HG03025 (cell line): ENCODE data around the gene KCNH2.

ENCODE experiments used
- ATAC-seq: cut with Tn5 transposase; IDR thresholded peaks from one replicate; pipeline ENCODE4 v1.9.1; 2021; ENCODE audit warnings: mild to moderate bottlenecking, moderate library complexity; ENCODE audit not compliant: unreplicated experiment, low FRiP score

The KCNH2 gene

DNA sequence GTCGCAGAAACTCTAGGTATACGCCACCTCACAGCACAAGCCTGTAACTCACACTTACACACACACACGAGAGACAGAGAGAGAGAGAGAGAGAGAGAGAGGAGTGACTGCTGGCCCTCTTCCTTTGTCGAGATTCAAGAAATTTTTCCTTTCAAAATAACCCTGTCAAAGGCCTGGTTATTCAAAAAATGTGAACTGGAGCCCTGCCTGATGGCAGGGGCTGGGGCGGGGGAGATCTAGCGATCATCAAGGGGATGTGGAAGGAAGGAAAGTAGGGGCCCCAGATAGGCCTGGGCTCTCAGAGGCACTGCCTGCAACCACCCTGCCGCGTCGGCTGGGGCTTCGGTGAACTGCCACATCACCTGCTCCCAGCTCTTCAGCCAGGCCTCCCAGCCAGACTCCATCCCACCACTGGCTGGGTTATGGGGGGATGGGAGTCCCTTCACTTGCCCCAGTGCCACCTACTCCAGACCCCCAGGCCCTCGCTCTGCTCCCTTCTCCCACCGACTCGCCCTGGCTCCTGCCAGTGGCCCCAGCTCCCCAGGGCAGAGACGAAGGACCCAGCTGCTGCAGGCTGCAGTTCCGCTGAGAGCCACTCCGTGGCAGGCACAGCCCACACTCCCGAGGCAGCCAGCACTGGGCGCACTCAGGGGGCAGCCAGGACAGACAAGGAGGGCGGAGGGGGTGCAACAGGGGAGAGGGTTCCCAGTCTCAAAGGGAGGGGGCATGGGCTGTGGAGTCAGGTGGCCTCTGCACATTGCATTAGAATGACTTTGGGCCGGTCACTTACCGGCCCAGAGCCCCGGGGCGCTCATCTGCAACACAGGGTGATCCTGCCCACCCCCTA, 15.3 kb downstream of the KCNH2 start:
- ATAC-seq = peak; percentile 54

DNA sequence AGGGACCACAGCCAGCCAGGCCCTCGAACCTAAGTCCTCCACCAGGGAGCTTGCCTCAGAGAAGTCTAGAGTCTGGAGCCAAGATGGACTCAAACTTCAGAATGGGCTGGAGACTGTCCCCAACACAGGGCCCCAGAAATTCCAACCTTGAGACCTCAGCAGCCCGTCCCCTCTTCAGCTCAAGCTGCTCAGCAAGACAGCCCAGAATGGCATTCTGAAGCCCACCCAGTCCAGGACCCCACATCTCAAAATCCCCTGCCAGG, 15.9 kb downstream of the KCNH2 start:
- no peak for ATAC-seq

DNA sequence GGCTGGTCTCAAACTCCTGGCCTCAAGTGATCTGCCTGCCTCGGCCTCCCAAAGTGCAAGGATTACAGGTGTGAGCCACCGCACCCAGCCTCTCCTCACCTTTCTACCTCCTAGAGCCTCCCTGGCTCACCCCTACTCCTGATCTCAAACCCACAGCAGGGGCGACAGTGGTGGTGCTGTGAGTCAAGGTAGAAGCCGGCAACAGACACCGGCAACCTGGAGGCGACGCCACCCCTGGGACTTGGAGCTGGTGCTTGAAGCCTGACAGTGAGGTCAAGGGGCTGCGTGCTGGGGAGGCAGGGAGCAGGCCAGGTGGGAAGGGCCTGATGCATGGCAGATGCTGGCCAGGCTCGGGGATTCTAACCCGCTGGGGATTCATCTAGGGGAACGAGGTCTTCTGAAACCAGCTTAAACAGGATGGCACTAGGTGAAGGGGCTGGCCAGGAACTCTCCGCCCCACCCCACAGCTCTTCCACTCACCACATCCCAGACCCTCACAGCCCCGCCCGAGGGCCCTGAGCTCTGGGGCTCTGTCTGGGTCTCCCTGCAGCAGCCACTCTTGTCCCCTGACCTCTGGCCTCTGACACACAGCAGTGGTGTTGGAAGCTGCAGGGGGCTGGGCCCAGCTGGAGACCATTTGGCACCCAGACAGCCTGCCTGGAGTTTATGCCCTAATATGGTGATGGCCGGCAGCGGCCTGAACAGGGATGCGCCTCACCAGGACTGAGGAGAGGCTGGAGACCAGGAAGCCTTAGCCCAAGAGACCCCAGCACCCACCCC, 16.4 kb downstream of the KCNH2 start:
- no peak for ATAC-seq

DNA sequence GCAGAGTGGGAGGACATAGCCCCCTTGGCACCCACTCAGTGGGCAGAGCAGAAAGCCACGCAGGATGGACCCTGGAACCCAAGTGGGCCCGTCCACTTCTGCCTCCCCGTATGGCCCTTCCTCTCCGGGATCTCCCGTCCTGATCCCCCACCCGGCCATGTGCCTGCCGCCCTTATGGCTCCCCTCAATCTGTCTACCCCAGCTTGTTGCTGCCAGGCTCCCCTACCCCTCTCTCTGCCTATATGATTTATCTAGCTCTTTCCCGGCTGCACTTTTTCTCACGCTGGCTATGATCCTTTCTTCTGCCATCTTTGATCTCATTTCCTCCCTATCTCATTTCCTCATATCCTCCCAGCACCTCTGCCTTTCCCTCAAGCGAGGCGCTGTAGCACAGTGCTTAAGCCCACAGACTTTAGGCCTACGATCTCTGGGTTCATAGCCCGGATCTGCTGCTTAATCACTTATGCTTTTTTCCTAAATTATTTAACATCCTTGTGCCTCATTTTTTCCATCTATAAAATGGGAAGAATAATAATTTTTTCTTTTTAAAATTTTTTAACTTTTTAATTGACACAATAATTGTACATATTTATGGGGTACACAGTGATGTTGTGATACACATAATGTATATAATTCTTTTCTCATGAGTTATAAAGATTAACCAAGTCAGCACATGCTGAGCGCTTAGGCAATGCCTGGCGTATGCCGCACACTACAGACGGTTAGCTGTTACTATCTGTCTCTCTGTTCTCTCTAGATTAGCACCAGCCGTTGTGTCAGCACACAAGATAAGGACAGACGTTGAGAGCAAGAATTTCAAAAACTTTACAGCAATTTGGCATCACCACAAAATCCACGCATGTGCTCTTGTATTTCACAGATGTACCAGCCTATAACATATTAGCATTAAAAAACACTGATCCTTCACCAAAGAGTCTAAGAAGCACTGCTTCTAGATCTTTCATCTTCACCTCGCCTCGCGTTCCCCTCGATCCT, 18.1 kb downstream of the KCNH2 start:
- ATAC-seq = no peak

DNA sequence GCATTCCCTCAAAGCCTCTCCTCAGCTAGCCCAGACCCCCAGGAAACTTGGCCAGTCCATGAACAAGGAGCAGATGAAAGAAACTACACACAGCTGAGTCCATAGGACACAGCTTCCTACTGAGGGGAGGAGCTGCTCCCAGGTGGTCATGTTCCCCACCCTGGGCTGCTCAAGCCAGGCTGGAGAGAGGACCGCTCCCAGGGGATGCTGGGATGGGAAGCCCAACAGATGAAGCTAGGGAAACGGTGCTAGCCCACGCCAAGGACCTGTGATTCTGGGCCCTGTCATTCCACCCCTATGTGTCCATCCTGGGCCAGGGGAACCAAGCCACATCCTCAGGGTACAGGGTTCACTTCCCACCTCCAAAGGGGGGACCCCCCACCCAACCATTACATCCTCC, 19.0 kb downstream of the KCNH2 start:
- no peak for ATAC-seq

DNA sequence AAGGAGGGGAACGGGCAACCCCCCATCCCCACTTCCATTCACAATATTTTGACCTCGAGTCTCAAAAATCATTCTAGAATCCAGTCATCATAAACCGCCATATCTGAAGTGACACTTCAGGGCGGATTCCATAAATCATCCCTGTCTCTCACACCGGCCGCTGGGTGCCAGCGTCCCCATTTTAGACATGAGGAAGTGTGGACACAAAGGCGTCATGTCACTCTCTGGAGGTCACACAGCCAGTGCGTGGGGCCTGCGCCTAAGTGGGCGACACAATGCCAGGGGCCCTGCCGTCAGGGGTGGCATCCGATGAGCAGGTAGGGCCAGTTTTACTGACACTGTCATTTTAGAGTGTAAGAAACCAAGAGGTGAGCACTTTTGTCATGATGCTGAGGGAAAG, 19.5 kb downstream of the KCNH2 start:
- ATAC-seq = no peak

DNA sequence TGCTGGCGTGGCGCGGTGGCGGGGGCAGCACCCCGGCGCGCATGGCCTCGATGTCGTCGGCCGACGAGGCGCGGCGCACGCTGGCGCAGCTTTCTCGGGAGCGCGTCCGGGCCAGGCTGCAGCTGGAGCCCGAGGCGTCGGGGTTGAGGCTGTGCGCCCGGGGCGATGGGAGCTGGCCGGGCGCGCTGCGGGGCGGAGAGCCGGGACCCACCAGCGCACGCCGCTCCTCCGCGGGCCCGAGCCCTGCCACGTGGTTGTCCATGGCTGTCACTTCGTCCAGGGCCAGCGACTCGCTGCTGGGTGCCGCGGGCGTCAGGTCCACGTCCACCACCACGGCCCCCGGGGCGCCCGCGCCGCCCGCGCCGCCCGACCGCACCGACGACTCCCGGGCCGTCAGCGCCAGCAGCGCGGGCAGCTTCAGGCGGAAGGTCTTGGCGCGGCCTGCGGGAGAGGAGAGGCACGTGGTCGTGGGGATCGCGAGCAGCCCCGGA, 20.0 kb downstream of the KCNH2 start:
- ATAC-seq = no peak

DNA sequence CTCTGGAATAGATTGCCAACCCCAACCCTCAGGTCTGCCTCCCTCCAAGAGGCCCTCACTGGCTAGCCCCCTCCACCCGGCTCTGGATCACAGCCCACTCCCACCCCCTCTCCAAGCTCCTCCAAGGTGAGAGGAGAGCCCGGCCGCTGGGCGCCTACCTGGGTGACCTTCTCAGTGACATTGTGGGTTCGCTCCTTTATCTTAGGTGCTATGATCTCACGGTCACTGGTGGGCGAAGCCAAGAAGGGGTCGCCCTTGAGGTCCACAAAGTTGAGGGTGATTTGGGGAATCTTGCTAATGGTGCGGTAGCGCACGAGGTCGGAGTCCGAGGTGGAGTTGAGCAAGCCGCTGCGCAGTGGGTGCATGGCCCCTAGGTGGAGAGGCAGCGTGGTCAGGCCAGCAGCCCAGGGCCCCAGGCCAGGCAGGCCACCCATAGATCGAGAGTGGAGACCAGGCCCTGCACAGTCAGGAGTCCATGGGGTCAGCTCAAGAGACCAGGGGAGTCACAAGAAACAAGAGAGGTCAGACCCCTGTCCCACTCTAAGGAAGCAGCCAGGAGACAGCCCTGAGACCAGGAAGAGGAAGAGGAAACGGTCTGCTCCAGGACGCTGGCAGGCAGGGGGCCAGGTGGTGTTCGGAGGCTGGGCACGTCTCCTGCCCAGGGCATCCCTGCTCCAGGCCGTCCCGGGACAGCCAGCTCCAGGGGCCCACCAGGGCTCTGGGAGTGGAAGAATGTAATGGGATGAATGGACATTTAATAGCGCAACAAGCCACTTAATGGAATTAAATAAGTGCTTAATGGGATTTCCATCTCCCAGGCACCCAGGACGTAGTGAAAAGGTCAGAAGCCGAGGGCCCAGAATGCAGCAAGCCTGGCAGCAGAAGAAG, 20.7 kb downstream of the KCNH2 start:
- no peak for ATAC-seq

DNA sequence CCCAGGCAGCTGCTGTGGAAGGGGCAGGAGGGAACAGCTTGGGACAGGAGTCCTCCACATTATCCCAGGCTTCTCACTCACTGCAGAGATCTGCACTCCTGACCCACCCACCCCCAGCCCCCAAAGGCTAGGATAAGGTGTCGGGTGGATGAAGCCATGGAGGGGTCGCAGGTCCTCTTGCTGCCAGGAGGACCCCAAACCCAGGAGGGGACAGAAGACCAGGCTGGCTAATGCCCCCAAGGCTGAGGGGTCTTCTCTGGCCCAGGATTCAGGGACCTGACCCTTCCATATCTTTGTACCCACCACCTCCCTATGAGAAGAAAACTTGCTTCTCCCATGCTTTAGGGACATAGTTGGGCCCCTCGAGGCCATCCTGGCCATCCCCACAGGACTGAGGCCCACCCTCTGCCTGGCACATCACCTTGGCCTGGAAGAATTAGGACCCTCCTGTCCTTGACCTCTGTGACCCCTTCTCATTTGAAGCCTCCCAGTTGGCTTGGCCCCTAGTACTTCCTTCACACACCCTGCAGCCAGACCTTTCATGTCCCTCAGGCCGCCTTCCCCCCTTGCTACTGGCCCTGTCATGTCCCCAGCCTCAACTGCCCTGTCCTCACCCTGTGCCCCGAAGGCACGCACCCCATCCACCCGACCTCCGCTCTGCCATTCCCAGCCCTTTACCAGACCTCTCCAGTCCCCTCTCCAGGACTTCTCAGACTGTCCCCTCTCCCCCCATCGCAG, 21.6 kb downstream of the KCNH2 start:
- no peak for ATAC-seq

DNA sequence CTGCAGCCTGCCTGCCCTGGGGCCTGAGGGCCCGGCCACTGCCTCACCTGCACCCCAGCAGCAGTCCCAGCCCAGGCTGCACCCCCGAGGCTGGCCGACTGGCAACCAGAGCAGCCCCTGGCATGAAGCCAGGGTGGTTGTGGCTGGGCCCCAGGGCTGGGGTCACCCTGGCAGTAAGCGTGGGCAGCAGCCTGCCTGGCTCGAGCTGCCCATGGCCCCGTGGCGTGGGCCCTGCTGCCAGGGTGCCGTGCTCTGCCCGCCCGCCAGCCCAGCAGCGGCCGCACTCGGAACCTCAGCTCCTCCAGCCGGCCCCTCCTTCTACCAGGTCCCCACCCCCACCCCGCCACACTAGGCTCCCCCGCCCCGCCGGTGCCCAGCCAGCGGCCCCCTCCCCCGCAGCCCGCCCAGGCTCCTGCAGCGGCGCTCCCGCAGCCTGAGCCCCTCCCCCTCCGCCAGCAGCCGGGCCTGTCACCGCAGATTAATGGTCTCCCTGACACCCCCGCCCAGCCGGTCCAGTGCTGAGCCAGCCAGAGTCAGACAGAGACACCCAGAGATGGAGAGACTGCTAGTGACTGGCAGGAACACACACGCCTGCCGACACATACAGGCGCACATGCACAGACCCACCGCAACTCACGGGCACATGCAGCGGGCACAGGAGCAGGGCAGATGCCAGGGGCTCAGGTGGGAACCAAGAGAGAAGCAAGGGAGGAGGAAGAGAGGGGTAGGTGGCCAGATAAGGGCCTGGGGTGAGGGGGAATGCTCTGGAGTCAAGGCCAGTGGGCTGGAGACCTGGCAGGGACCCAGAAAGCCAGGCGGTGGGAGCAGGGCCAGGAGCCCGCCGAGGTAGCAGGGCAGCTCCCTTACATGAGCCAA, 22.4 kb downstream of the KCNH2 start:
- ATAC-seq = no peak

DNA sequence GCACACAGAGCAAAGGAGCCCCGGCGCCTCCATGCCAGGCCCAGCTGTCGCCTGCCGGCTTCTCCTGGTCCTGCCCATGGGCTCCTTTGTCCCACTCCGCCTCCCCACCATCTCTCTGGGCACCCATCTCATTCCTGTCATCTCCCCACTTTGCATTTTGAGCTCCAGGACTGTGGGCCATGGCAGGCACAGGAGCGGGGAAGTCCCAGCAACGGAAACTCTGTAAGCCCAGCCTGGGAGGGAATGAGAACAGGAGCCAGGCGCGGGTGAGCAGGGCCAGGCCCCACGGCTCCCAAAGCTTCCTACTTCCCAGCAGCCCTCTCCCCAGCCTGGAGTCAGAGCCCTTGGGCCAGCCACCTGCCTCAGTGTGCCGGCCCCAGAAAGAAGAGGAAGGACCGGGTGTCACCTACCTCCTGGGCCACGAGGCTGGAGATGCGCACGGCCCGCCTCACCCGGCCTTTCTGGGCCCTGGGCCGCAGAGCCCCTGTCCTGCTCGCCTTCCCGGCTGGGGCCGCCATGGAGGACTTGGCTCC, 23.1 kb downstream of the KCNH2 start:
- ATAC-seq = no peak

DNA sequence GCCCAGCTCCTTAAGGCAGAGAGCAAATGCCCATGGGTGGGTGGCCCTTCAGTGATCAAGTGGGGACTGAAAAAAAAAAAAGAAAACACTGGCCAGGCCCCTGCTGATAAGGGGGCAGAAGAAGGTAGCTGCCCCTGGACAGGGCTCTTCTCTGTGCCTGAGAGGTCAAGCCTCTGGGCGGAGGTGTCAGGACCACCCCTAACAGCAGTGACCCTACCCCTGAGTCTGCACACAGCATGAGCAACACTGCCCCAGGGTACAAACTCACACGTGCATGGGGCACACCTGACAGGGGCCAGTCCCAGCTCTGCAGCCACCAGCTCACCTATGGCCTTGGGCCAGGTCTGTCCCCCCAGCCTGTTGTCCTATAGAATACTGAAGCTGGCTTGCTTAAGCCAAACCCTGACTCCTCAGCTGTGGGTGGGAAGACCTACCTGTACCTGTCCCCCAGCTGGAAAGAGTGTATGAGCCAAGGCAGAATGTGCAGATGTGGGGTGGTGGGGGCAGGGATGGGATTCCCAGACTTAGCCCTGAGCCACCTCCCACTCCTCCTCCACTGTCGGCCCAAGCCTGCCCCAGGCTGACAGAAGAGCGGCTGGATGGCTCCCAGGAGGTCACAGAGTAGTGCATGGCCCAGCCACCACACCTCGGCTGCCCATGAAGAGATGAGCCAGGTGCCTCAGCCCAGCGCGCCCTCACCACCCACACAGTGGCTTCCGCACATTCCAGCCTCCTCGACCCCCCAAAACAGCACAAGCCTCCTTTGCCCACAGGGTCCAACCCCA, 23.7 kb downstream of the KCNH2 start:
- no peak for ATAC-seq

DNA sequence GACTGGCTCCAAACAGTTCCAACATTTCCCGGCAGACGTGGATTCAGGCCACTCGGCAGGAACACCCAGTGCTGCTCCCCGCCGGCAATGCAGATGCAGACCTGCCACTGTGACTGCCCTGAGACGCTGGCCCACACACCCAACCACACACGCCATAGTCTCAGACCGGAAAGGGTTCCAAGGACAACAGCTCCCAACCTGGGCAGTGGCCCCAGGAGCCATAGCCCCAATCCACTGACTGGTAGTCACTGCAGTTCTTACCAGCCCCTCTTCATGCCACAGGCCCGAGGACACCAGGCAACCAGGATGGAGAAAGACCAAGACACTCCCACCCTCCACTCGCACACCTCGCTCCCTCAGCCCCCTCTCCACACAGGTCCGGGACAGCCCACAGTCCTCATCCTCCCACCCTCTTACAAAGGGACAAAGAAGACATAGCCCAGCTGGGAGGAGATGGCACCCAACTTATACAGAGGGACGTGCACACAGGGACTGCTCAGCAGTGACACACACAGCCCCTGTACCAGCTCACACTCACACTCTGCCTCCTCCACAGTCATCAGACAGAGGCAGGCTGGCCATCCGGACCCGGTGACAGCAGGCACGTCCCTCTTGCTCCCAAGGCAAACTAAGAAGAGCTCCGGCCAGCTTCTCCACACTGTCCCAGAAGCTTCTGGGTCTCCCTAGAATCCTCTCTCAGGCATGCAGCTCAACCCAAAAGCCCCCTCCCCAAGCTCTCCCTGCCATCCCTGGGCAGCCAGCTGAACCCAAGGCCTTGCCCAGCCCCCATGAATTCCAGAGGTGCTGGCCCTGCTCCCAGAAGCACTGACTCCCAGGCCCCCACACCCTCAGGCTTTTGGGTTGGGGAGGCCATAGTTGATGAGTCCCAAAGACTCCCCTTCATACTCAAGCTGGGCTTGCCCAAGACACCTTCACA, 24.8 kb downstream of the KCNH2 start:
- ATAC-seq = no peak

DNA sequence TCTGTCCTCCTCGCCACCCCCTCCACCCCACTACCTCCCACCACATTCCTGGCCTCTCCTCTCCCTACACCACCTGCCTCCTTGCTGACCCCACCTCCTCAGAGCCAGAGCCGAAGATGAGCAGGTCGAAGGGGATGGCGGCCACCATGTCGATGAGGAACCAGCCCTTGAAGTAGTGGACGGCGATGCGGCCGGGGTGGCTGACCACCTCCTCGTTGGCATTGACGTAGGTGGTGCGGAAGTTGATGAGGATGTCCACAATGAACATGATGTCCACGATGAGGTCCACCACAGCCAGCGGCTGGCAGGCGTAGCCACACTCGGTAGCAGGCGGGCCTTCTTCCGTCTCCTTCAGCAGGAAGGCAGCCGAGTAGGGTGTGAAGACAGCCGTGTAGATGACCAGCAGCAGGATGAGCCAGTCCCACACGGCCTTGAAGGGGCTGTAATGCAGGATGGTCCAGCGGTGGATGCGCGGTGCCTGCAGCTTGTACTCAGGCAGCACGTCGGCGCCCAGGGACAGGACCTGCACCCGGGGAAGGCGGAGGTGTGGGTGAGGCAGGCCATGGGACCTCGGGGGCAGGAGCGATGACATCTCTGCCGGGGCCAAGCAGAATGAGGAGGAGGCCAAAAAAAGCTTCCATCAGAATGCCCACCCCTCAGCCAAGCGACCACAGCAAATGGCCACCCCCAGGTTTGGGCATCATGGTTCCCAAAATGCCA, 25.6 kb downstream of the KCNH2 start:
- ATAC-seq = no peak

DNA sequence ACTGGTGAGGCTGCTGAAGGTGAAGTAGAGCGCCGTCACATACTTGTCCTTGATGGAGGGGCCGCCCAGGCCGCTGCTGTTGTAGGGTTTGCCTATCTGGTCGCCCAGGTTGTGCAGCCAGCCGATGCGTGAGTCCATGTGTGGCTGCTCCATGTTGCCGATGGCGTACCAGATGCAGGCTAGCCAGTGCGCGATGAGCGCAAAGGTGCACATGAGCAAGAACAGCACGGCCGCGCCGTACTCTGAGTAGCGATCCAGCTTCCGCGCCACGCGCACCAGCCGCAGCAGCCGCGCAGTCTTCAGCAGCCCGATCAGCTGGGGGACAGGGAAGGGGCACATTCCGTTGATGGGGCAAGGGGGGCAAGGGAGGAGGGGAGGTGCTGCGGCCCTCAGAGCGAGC, 26.6 kb downstream of the KCNH2 start:
- no peak for ATAC-seq

DNA sequence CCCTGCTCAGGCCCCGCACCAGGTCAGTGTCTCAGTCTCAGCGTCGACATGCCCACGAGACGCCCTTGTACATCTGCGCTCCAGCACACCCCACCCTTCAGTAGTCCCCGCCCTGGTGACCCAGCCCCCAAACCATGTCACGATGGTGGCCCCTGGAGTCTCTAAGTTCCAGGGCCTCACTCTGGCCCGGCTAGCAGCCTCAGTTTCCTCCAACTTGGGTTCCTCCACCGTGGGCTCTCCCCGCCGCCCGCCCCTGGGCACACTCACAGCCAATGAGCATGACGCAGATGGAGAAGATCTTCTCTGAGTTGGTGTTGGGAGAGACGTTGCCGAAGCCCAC, 27.0 kb downstream of the KCNH2 start:
- ATAC-seq = no peak
